Mucosa of descending colon (tissue), 3 donors: ENCODE data around the gene TKT. TPM values are rescaled to one million over a fixed set of nuclear protein-coding genes. Genes with fewer than 3 reads are reported as not detected.
"Not testable (repeated sequence)": the region's sequence is repeated elsewhere in the genome, so short reads cannot be mapped to it uniquely, and the experiment has no call there.

ENCODE experiments used
- ATAC-seq: fragments of 200-7000 bp; cut with Tn5 transposase; one replicate; pipeline ENCODE4 v1.9.1; 2020; ENCODE audit warnings: mild to moderate bottlenecking, moderate library complexity
- DNase-seq, 3 donors: peaks; one replicate each; pipeline ENCODE4 v3.0.0-alpha.2; 2020
- H3K36me3 ChIP-seq: fragments of 200-600 bp; one replicate; pipeline ENCODE4 v1.8.0; 2021; ENCODE audit warnings: low read depth, mild to moderate bottlenecking
- H3K4me1 ChIP-seq: fragments of 200-600 bp; one replicate; pipeline ENCODE4 v1.8.0; 2021; ENCODE audit warnings: low read depth, mild to moderate bottlenecking
- H3K4me3 ChIP-seq: fragments of 200-600 bp; one replicate; pipeline ENCODE4 v1.8.0; 2021; ENCODE audit warnings: mild to moderate bottlenecking
- H3K9me3 ChIP-seq: fragments of 200-600 bp; one replicate; pipeline ENCODE4 v1.8.0; 2021; ENCODE audit warnings: mild to moderate bottlenecking
- CTCF ChIP-seq: fragments of 200-600 bp; IDR thresholded peaks from one replicate; pipeline ENCODE4 v1.8.0; 2022; ENCODE audit warnings: antibody characterized with exemption, mild to moderate bottlenecking
- intact Hi-C, 2 donors: fragments of 100-400 bp; cut with DNase I in 1 of 2; cut with micrococcal nuclease in 1 of 2; formaldehyde crosslinking; loops; one replicate each; pipeline versions ENCODE4 v1.11.0 to v1.11.1; 2022; cut with DNase I, micrococcal nuclease
- total RNA-seq, 3 donors: library from RNA; stranded (reverse); fragmentation: NEBNext Ultra II Directional in 2 of 3; extraction: Animal tissue kit (Norgen Biotek cat#: 25700) in 2 of 3; gene quantifications; one replicate each; pipeline versions ENCODE4 v1.2.1 to v1.2.4, GENCODE V29; 2021 to 2023
- donor health status: DM: no; HTN: no; CAD: no; lungs with moderate emphysema.
- donor health status: DM: no; HTN: no; CAD: no.
- donor health status: DM: no; HTN: yes; CAD: no.

Gene TKT
- total RNA-seq, 3 donors from 2014 or later, result 180 to 260 (median 226) TPM

- no peak overlapping the region for H3K4me3 ChIP-seq
- no peaks in the 10 kb centered on the region for H3K36me3 ChIP-seq
- H3K9me3 ChIP-seq, result no peaks in the 10 kb centered on the region
- no peak for ATAC-seq
- H3K4me1 ChIP-seq, result peaks cover 5% of the 10 kb centered on the region
- no peak for DNase-seq
- no peak for TF ChIP-seq CTCF
- intact Hi-C loops, result no loop called here
Measured at GRCh38 chr3:53278667-53279066, 22.8 kb upstream of the TKT start.

GRCh38 chr3:53274938-53275605 lies 19.2 kb upstream of the TKT start:
- H3K9me3 ChIP-seq, result no peaks in the 10 kb centered on the region
- no peak for DNase-seq
- peaks cover 5% of the 10 kb centered on the region for H3K4me1 ChIP-seq
- H3K4me3 ChIP-seq, result no peak overlapping the region
- ATAC-seq, result peak; percentile 21
- no peaks in the 10 kb centered on the region for H3K36me3 ChIP-seq
- intact Hi-C loops, result no loop called here
- no peak for TF ChIP-seq CTCF

GRCh38 chr3:53273146-53273670 lies 17.4 kb upstream of the TKT start:
- ATAC-seq (no peak), DNase-seq (no peak)
- Histone ChIP-seq H3K36me3 (no peaks in the 10 kb centered on the region), H3K4me3 (no peak overlapping the region), H3K9me3 (no peaks in the 10 kb centered on the region), H3K4me1 (peaks cover 10% of the 10 kb centered on the region)
- TF ChIP-seq CTCF, result no peak
- intact Hi-C loops, result no loop called here

GRCh38 chr3:53269888-53270880 lies 14.4 kb upstream of the TKT start:
- H3K4me3 ChIP-seq, result no peak overlapping the region

GRCh38 chr3:53269193-53269592 lies 13.4 kb upstream of the TKT start:
- DNase-seq, intact Hi-C loops: not testable (repeated sequence)
- peak; percentile 51 for ATAC-seq

More at GRCh38 chr3:53269888-53270880, 14.4 kb upstream of the TKT start:
- TF ChIP-seq CTCF, result no peak
- intact Hi-C loops, result no loop called here
- Histone ChIP-seq H3K4me1 (peaks cover 4% of the 10 kb centered on the region), H3K9me3 (no peaks in the 10 kb centered on the region), H3K36me3 (no peaks in the 10 kb centered on the region)
- DNase-seq (peak; percentile 59 to 82 (median 80)), ATAC-seq (peak; percentile 95)

GRCh38 chr3:53267766-53268165 lies 11.9 kb upstream of the TKT start:
- intact Hi-C loops, result no loop called here
- Histone ChIP-seq H3K4me3 (no peak overlapping the region), H3K36me3 (no peaks in the 10 kb centered on the region), H3K9me3 (no peaks in the 10 kb centered on the region), H3K4me1 (peaks cover 4% of the 10 kb centered on the region)
- no peak for ATAC-seq
- TF ChIP-seq CTCF, result no peak
- no peak for DNase-seq

More at GRCh38 chr3:53269193-53269592, 13.4 kb upstream of the TKT start:
- not testable (repeated sequence) for H3K9me3 ChIP-seq, H3K4me1 ChIP-seq, H3K36me3 ChIP-seq, H3K4me3 ChIP-seq
